ENCODE measurements around the gene EPN2.
"Not testable (repeated sequence)": the region's sequence is repeated elsewhere in the genome, so short reads cannot be mapped to it uniquely, and the experiment has no call there.

The EPN2 gene

DNA sequence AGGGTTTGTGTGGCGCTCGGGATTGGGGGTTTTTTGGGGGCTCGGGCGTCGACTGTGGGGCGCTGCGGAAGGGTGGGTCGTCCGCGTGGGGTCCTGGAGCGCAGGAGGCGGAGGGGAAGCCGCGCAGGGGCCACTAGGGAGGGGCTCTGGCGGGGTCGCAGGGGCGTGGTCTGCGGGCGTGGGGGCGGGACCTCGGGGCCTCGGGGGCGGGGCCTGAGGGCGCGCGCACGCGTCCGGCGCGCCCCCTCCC lies at the start of gene EPN2:
EPN2 (plus strand) TSS at position 228 of the 250 bp plus-strand sequence. CDS start 45,754 bp downstream, outside the sequence.
- DNase-seq, result peak; percentile 59

DNA sequence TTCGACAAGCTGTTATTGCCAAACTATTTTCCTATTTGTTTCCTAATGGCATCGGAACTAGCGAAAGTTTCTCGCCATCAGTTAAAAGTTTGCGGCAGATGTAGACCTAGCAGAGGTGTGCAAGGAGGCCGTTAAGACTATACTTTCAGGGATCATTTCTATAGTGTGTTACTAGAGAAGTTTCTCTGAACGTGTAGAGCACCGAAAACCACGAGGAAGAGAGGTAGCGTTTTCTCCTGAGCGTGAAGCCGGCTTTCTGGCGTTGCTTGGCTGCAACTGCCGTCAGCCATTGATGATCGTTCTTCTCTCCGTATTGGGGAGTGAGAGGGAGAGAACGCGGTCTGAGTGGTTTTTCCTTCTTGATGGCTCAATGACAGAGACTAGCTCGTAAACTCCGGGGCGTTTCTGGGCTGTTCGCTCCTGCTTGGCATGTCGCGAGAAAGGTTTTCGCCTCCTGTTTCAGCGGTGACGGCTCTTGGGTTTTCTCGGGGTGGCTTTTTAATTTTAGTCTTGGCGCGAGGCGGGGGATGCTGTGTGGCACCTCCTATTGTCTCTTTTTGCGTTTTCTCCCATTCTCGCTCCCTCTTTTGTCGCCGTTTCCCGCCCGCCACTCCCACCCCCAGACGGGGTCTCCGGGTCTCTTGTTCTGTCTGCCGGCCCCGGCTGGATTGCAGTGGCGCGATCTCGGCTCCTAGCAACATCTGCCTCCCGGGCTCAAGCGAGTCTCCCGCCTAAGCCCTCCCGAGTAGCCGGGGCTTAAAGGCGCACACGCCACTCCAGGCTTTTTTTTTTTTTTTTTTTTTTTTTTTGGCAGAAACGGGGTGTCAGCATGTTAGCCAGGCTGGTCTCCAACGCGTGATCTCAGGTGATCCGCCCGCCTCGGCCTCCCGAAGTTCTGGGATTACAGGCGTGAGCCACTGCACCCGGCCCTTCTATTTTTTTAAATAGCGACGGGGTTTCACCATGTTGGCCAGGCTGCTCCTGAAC lies 49.0 kb upstream of the EPN2 start:
- not testable (repeated sequence) for DNase-seq

DNA sequence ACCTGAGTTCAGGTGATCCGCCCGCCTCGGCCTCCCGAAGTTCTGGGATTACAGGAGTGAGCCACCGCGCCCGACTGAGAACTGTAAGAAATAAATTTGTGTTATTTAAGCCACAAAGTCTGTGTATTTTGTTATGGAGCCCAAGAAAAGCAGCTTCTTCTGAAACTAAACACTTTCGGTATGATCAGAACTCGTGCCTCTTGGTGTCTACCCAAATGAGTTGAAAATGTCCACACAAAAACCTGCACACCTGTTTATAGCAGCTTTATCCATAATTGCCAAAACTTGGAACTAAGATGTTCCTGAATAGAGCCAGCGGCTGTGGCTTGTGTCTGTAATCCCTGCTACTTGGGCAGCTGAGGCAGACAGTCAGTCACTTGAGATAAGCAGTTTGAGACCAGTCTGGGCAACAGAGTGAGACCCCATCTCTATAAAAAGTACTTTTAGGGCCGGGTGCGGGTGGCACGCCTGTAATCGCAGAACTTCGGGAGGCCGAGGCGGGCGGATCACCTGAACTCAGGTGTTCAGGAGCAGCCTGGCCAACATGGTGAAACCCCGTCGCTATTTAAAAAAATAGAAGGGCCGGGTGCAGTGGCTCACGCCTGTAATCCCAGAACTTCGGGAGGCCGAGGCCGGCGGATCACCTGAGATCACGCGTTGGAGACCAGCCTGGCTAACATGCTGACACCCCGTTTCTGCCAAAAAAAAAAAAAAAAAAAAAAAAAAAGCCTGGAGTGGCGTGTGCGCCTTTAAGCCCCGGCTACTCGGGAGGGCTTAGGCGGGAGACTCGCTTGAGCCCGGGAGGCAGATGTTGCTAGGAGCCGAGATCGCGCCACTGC lies 48.1 kb upstream of the EPN2 start:
- not testable (repeated sequence) for DNase-seq

DNA sequence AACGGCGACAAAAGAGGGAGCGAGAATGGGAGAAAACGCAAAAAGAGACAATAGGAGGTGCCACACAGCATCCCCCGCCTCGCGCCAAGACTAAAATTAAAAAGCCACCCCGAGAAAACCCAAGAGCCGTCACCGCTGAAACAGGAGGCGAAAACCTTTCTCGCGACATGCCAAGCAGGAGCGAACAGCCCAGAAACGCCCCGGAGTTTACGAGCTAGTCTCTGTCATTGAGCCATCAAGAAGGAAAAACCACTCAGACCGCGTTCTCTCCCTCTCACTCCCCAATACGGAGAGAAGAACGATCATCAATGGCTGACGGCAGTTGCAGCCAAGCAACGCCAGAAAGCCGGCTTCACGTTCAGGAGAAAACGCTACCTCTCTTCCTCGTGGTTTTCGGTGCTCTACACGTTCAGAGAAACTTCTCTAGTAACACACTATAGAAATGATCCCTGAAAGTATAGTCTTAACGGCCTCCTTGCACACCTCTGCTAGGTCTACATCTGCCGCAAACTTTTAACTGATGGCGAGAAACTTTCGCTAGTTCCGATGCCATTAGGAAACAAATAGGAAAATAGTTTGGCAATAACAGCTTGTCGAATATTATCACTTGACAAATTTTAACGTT lies 47.3 kb upstream of the EPN2 start:
- not testable (repeated sequence) for DNase-seq

DNA sequence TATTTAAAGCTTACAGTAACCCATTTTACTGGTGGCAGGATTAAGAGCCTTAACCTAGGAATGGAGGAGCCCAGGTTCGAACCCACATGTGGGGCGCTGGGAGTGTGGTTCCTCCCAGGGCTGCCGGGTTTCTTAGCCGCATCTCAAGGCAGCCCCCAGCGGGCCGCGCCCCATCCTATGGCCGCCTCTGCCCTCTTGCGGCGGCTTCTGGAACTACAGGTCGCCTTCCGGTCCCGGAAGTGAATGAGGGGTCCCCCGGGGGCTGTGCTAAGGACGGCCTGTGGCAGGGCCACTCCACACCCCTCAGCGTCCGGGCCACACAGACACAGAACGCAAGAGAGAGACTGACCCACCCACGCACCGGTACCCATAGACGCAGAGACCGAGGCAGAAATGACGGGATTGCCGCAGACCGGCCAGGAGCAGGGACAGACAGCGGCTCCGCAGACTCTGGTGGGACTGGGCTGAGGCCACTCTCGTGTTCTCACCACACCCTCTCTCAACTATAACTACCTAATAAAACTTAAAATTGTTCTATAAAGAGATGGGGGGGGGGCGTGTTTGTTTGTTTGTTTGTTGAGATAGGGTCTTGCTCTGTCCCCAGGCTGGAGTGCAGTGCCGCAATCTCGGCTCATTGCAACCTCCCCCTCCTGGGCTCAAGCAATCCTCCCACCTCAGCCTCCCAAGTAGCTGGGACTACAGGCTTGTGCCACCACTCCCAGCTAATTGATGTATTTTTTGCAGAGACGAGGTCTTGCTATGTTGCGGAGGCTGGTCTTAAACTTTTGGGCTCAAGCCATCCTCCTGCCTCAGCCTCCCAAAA lies 40.6 kb upstream of the EPN2 start:
- DNase-seq, result not testable (repeated sequence)

DNA sequence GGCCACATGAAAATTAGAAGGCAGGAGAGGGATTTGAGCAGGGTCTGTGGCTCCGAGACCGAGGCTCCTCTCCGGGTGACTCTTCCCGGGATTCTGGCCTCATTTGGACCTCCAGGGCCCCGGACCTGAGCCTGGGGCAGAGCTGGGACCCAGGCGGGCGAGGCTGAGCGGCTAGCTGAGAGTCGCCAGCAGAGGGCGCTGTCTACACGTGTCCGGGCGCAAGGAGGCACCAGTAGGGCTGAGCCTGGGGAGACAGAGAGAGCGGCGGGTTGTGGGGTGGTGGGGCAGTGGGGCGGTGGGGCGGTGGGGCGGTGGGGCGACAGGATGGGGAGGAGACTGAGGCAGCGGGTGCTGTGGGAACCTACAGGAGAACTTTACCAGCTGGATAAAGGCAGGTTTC lies 34.7 kb upstream of the EPN2 start:
- not testable (repeated sequence) for DNase-seq

DNA sequence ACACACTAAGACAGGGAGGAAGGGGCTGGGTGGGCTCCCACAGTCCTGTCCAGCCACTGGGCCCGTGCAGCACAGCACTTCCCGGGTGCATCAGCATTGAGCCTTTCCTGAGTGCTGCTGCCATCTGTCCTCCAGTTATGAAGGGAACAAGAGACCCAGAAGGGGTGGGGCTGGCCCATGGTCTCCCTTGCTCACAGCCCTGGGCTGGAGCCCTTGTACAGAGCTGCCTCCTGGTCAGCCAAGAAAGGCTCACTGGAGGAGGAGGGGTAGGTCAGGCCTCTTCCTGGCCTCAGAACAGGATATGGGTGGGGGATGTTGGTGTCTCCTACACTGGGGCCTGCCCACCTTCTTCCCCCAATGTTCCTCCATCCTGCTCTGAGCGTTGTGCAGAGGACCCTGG lies 33.7 kb upstream of the EPN2 start:
- not testable (repeated sequence) for DNase-seq

DNA sequence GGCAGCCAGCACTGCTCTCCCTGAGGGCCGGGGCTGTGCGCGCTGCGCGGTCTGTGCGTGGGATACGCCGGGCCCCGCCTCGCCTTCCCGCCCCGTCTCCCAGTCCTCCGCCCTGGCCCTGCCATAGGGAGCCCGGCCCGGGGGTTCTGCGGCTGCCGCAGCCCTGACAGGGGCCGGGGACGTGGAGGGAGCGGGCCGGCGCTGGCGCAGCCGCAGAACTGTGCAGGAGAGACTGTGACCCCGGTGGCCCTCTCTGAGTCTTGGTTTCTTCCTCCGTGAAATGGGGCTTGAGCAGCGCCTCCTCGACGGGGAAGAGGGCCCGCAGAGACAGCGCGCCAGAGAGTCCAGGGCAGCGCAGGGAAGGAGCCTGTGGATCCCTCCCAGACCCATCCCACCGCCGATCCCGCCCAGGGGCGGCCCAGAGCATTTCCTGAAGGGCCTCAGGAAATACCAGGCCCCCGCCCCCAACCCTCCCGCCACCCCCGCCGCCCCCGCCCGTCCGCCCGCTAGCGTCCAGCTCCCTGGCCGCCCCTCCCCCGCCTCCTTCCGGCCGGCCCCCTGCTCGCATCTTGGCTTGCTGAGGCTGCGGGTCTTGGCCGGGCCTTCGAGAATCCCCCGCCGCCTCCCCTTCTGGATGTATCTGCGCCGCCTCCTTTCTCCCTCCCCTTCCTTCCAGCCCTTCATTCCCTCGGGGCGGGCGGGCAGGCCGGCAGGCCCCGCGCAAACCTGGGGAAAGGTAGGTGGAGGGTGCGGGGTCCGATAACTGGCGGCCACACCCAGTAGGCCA lies 21.9 kb upstream of the EPN2 start:
- DNase-seq, result not testable (repeated sequence)

DNA sequence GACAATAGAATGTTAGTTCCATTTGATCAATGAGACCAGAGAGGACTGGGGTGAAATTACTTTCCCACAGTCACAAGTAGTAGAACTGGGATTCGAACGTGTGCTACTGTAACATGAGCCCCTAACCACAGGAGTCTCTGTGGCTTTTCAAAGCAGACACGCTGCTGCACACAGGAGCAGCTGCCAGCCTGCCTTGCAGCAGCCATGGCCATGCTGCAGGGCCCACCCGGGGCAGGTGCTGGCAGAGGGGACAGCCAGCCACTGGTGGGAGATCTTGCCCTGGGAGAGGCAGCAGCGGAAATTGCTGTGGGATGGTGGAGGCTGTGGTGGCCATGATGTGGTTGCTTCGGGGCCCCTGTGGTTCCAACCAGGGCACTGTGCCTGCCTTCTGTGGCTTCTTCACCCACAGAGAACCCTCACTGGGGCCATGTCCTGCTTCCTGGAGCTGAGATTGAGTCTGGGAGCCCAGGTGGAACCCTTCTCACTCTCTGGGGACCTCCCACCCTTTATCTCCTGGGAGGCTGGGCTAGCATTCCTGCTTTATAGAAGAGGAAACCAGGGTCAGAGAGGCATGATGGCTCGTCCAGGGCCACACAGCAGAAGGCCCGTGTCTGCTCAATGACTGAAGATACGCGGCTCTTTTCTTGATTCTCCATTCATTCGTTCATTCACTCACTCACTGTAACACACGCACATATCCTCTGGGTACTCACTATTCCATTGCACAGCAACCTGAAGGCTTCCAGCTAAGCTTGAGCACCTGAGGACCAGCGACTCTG lies 20.8 kb upstream of the EPN2 start:
- DNase-seq, result not testable (repeated sequence)

DNA sequence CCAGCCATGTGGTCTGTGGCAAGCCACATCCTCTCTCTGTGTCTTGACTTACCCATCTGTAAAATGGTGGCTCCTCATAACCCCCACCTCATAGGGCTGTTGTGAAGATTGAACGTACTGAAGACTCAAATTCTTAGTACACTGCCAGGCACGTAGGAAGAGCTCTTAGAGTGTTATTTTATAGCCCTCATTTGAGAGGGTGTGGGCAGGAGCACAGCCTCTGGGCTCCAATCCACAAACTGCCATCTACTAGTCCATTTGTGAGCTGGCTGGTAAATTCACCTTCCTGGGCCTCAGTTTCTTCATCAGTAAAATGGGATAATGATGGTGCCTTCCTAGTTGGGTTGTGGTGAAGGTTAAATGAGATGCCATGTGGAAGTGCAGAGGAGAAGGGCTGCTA lies 18.3 kb upstream of the EPN2 start:
- not testable (repeated sequence) for DNase-seq

DNA sequence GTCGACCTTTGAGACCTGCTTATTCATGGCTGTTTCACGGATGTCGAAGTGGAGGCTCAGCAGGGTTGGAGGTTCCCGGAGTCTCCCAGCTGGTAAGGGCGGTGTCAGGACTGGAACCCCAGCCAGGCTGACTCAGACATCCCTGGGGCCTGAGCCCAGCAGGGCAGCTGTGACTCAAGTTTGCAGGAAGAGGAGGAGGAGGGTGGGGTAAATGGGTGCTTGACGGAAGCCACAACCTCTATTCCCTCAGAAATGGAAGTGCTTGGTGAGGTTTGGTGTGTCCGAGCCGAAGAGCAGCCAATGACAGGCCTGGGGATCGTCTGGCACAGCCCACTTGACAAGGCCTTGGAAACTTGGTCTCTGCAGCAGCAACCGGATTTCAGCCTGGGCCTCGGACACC lies 17.8 kb upstream of the EPN2 start:
- not testable (repeated sequence) for DNase-seq

DNA sequence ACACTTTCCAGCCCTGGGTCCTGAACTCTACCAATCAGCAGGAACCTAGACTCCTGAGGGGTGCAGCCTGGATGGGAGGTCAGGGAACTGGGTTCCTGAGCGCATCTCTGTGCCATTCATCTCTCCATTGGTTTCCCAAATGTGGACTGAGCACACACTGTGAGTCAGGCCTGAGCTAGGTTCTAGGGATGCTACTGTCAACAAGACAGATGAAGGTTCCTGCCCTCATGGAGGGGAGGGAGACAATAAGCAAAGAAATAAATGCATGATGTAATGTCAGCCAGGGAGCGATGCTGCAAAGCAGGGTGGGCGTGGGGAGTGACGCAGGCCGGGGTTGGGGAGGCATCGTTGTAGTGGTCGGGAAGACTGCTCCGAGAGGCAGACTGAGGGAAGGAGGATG lies 17.0 kb upstream of the EPN2 start:
- DNase-seq, result not testable (repeated sequence)

DNA sequence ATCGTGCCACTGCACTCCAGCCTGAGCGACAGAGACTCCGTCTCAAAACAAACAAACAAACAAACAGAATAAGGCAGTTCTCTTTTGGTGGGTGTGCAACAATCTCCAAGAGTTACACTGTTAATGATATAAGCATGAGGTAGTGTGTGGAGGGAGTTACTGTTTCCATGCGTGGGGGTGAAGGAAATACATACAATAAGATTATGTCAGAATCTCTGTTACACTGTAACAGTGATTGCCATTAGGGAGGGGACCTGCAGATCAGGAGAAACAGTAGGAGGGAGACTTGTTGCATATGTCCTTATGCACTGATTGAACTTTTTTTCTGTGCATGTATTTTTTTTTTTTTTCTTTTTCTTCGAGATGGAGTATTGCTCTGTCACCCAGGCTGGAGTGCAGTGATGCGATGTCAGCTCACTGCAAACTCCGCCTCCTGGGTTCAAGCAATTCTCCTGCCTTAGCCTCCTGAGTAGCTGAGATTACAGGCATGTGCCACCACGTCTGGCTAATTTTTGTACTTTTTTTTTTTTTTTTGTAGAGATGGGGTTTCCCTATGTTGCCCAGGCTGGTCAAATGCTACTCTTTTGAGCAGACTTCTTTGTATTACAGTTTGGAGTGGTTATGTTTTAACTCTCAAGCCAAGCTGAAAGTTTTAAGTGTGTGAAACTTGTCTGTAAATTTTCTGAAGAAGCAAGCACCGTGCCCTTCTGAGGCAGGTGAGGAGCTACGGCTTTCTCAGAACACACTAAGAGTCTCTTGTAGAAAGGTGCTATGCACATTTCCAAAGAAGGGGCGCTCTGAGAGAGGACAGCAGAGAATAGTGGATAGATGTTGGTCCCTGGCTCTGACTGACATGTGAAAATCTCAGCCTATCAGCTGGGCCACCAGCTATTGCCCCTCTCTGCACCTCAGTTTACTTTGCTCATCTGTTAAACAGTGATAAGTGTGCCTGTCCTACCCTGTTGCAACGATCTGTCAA lies 10.3 kb upstream of the EPN2 start:
- DNase-seq, result not testable (repeated sequence)

DNA sequence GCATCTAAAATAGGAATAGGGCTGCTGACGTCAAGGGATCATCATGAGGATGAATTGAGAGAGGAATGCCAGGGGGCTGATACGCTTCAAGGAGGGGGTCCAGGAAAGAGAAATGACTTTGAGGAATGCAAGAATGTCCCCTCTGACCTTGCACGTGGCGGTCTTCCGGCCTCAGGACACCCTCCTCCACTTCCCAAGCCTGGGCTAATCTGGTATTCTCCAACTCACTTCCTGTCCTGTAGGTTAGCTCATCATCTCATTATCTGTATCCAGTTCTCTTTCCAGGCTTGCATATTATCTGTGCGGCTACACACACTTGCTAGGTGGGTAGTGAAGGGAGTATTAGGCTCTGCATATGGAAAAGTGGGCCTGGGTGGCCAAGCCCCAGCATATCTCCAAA lies 2.5 kb upstream of the EPN2 start:
- not testable (repeated sequence) for DNase-seq

DNA sequence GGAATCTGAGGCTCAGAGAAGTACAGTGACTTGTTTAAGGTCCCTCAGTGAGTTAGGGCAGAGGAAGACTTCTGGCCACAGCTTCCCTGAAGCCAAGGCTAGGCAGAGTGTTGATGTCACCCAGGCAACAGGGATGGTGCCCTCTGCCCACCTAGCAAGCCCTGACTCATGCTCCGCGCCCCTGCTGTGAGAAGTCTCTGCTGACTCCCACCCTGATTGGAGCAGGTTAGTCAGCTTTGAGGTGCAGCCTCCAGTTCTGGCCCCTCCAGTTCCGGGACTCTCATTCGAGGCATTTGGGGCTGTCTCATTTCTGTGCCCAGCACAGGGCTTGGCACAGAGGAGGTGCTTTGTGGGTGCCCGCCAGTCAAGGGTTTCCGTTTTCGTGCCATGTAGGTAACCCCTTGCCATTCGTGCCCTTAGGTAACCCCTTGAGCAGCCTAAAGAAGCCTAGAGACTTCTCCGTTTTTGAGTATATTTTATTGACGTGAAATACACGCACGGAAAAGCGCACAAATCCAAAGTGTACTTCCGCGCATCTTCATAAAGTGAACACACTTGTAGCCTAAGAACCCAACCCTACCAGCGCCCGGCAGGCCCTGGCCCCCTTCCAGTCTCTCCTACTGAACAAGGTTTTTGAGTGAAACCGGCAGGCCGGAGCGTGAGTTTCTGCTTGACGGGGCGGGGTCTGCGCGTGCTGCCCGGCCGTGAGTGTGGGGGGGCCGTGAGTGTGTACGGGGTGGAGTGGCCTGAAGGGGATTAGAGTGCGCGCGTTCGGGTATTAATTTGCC lies 621 bp upstream of the EPN2 start:
- DNase-seq, result not testable (repeated sequence)

DNA sequence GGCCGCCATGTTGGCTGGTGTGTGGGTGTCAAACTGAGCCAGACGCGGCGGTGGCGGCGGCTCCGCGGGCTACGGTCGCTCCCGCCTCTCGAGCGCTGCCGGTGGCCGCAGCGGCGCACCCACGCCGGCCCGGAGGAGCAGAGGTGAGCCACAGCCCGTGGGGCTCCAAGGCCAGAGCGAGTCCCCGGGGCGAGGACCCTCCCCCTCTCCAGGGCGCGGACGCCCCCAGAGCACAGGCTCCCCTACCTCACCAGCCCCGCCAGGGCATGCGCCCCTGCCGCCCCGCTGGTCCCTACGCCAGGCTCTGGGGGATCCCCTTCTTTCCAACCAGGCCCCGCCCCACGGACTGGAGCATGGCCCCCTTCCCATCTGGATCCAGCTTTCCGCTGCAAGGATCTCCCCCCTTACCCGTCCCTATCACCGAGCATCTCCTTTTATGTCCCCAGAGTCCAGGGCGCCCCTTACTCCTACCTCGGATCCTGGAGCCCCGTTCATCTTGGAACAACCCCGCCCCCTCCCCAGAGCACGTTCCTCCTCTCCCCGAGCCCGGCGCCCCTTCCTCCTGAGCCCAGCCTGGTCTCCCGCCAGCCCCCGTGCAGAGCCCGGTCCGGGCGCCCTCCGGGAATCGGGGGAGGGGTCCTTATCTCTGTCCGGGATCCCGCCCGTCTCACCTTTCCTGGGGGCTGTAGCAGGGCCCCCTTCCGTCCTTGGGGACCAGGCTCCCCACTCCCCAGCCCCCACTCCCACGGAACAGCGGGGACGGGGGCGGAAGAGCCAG lies 412 bp downstream of the EPN2 start:
- DNase-seq, result no peak

DNA sequence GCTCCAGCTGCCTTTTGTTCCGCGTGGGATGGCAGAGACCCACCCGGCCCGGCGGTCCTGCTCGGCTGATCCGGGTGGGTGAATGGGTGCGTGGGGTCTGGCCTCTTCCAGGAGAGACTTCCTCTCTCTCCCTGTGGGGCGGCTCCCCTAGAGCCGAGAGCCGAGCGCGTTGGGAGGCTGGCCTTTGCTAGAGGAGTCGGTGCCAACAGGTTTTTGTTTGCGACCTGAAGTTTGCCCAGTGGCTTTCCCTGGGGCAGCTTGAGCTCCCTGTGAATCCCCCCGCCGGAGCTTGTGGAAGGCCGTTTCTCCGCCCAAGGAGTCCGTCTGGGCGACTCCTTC lies 970 bp downstream of the EPN2 start:
- DNase-seq, result no peak

DNA sequence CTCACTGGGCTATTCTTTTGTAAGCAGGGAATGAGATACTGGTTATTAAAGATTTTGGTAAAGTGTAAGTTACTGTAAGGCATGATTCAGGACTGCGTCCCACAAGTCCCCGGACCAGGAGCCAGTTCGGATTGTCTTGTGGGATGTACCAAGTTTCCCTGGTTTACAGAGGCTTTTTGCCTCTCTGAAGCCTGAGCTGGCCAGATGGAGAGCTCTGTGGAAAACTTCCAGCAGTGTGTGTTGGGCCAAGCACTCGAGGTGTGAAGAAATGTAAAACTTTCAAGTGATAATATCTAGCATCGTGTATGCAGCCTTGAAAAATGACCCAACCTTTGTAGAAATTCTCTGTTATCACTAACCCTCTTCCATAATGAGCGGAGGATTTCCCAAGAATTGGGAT lies 2.4 kb downstream of the EPN2 start:
- no peak for DNase-seq
